ENCODE data around the gene ULK2.

GRCh38 chr17:19805006-19805405 lies 62.7 kb downstream of the ULK2 start:
- TF ChIP-seq, protein P1, sequence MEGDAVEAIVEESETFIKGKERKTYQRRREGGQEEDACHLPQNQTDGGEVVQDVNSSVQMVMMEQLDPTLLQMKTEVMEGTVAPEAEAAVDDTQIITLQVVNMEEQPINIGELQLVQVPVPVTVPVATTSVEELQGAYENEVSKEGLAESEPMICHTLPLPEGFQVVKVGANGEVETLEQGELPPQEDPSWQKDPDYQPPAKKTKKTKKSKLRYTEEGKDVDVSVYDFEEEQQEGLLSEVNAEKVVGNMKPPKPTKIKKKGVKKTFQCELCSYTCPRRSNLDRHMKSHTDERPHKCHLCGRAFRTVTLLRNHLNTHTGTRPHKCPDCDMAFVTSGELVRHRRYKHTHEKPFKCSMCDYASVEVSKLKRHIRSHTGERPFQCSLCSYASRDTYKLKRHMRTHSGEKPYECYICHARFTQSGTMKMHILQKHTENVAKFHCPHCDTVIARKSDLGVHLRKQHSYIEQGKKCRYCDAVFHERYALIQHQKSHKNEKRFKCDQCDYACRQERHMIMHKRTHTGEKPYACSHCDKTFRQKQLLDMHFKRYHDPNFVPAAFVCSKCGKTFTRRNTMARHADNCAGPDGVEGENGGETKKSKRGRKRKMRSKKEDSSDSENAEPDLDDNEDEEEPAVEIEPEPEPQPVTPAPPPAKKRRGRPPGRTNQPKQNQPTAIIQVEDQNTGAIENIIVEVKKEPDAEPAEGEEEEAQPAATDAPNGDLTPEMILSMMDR (IDR thresholded peaks at IDR 0.05; ENCODE audit: low read depth, low read length), result no peak
- no peak for TF ChIP-seq POLR2A (IDR thresholded peaks at IDR 0.05; ENCODE audit: extremely low read depth, insufficient read length)
- TF ChIP-seq MAX (IDR thresholded peaks at IDR 0.05; ENCODE audit: low read depth, low read length), result no peak
- no peak for TF ChIP-seq MYC (IDR thresholded peaks at IDR 0.05; ENCODE audit: low read depth, low read length)

Data from NB4 (cell line).